WTC11 (cell line): ENCODE measurements around the gene ELMO3. TPM values are rescaled to one million over a fixed set of nuclear protein-coding genes. Genes with fewer than 3 reads are reported as not detected.

Source experiments
- CBFB ChIP-seq: sonication (generic); formaldehyde crosslinking; IDR thresholded peaks from 2 replicates; pipeline ENCODE4 v1.8.1; 2022; ENCODE audit warnings: mild to moderate bottlenecking, low read depth, missing genetic modification reagents
- CREB1 ChIP-seq: sonication (generic); formaldehyde crosslinking; IDR thresholded peaks from 2 replicates; pipeline ENCODE4 v1.8.0; 2023; ENCODE audit warnings: mild to moderate bottlenecking, missing genetic modification reagents
- CTCF ChIP-seq: fragments of 200-600 bp; IDR thresholded peaks from 2 replicates; pipeline ENCODE4 v1.8.0; 2022; ENCODE audit warnings: antibody characterized with exemption
- E2F5 ChIP-seq: sonication (generic); formaldehyde crosslinking; IDR thresholded peaks from 2 replicates; pipeline ENCODE4 v1.8.1; 2022; ENCODE audit warnings: mild to moderate bottlenecking, moderate library complexity, missing genetic modification reagents
- FOXK1 ChIP-seq: sonication (generic); formaldehyde crosslinking; IDR thresholded peaks from 2 replicates; pipeline ENCODE4 v1.8.0; 2022; ENCODE audit warnings: mild to moderate bottlenecking, moderate library complexity, missing genetic modification reagents
- FOXP4 ChIP-seq: sonication (generic); formaldehyde crosslinking; IDR thresholded peaks from 2 replicates; pipeline ENCODE4 v1.8.0; 2022; ENCODE audit warnings: mild to moderate bottlenecking, missing genetic modification reagents
- GABPB1 ChIP-seq: sonication (generic); formaldehyde crosslinking; IDR thresholded peaks from 2 replicates; pipeline ENCODE4 v1.8.1; 2023; ENCODE audit warnings: mild to moderate bottlenecking, missing genetic modification reagents
- IRF2 ChIP-seq: sonication (generic); formaldehyde crosslinking; IDR thresholded peaks from 2 replicates; pipeline ENCODE4 v1.8.0; 2022; ENCODE audit warnings: low read depth, missing genetic modification reagents, borderline replicate concordance
- JAZF1 ChIP-seq: fragments of 250-450 bp; sonication (Bioruptor Pico); IDR thresholded peaks from 2 replicates; pipeline ENCODE4 v1.9.0; 2021; ENCODE audit warnings: moderate library complexity, mild to moderate bottlenecking, inconsistent platforms
- JUN ChIP-seq: sonication (generic); formaldehyde crosslinking; IDR thresholded peaks from 2 replicates; pipeline ENCODE4 v1.8.0; 2023; ENCODE audit warnings: mild to moderate bottlenecking, missing genetic modification reagents
- MLX ChIP-seq: sonication (generic); formaldehyde crosslinking; IDR thresholded peaks from 2 replicates; pipeline ENCODE4 v1.8.1; 2023; ENCODE audit warnings: mild to moderate bottlenecking, missing genetic modification reagents, moderate library complexity
- MYBL2 ChIP-seq: sonication (generic); formaldehyde crosslinking; IDR thresholded peaks from 2 replicates; pipeline ENCODE4 v1.8.1; 2023; ENCODE audit warnings: mild to moderate bottlenecking, moderate library complexity, missing genetic modification reagents
- NFATC4 ChIP-seq: fragments of 250-450 bp; sonication (Bioruptor Pico); IDR thresholded peaks from 2 replicates; pipeline ENCODE4 v1.9.0; 2021; ENCODE audit warnings: mild to moderate bottlenecking
- NFE2L1 ChIP-seq: sonication (generic); formaldehyde crosslinking; IDR thresholded peaks from 2 replicates; pipeline ENCODE4 v1.8.1; 2023; ENCODE audit warnings: missing genetic modification reagents
- NFYB ChIP-seq: sonication (generic); formaldehyde crosslinking; conservative IDR thresholded peaks from 2 replicates; pipeline ENCODE4 v1.8.0; 2022; ENCODE audit warnings: low read depth, missing genetic modification reagents
- NR2C2 ChIP-seq: sonication (generic); formaldehyde crosslinking; IDR thresholded peaks from 2 replicates; pipeline ENCODE4 v1.8.0; 2022; ENCODE audit warnings: mild to moderate bottlenecking, missing genetic modification reagents
- NR3C1 ChIP-seq: sonication (generic); formaldehyde crosslinking; conservative IDR thresholded peaks from 2 replicates; pipeline ENCODE4 v1.8.1; 2023; ENCODE audit warnings: low read depth, mild to moderate bottlenecking, missing genetic modification reagents
- OVOL2 ChIP-seq: fragments of 250-450 bp; sonication (Bioruptor Pico); IDR thresholded peaks from 2 replicates; pipeline ENCODE4 v1.9.0; 2021; ENCODE audit warnings: mild to moderate bottlenecking, borderline replicate concordance
- RELA ChIP-seq: sonication (generic); formaldehyde crosslinking; IDR thresholded peaks from 2 replicates; pipeline ENCODE4 v1.8.1; 2022; ENCODE audit warnings: missing genetic modification reagents, mild to moderate bottlenecking, borderline replicate concordance
- SMAD3 ChIP-seq: sonication (generic); formaldehyde crosslinking; IDR thresholded peaks from 2 replicates; pipeline ENCODE4 v1.8.0; 2022; ENCODE audit warnings: missing genetic modification reagents, mild to moderate bottlenecking, borderline replicate concordance
- STAT6 ChIP-seq: sonication (generic); formaldehyde crosslinking; conservative IDR thresholded peaks from 2 replicates; pipeline ENCODE4 v1.8.1; 2023; ENCODE audit warnings: mild to moderate bottlenecking, low read depth, missing genetic modification reagents, moderate library complexity
- TCF7 ChIP-seq: sonication (generic); formaldehyde crosslinking; IDR thresholded peaks from 2 replicates; pipeline ENCODE4 v1.8.0; 2022; ENCODE audit warnings: mild to moderate bottlenecking, low read depth, missing genetic modification reagents, moderate library complexity
- TEAD1 ChIP-seq: sonication (generic); formaldehyde crosslinking; IDR thresholded peaks from 2 replicates; pipeline ENCODE4 v1.8.0; 2022; ENCODE audit warnings: mild to moderate bottlenecking, missing genetic modification reagents
- TEAD4 ChIP-seq: sonication (generic); formaldehyde crosslinking; IDR thresholded peaks from 2 replicates; pipeline ENCODE4 v1.8.0; 2022; ENCODE audit warnings: mild to moderate bottlenecking, missing genetic modification reagents
- ZBTB21 ChIP-seq: sonication (generic); formaldehyde crosslinking; IDR thresholded peaks from 2 replicates; pipeline ENCODE4 v1.8.1; 2023; ENCODE audit warnings: mild to moderate bottlenecking, missing genetic modification reagents, borderline replicate concordance
- ZNF138 ChIP-seq: sonication (generic); formaldehyde crosslinking; conservative IDR thresholded peaks from 2 replicates; pipeline ENCODE4 v1.8.1; 2022; ENCODE audit warnings: mild to moderate bottlenecking, moderate library complexity, missing genetic modification reagents
- ZNF263 ChIP-seq: sonication (generic); formaldehyde crosslinking; IDR thresholded peaks from 2 replicates; pipeline ENCODE4 v1.8.1; 2022; ENCODE audit warnings: low read depth, mild to moderate bottlenecking, moderate library complexity, missing genetic modification reagents
- ZNF512 ChIP-seq: sonication (generic); formaldehyde crosslinking; IDR thresholded peaks from 2 replicates; pipeline ENCODE4 v1.8.1; 2022; ENCODE audit warnings: missing genetic modification reagents, borderline replicate concordance
- total RNA-seq: library from RNA; stranded (reverse); gene quantifications from 3 replicates; pipeline ENCODE4 v1.2.3, GENCODE V29; 2021
- TF ChIP-seq, protein P1 (sequence below): sonication (generic); formaldehyde crosslinking; IDR thresholded peaks from 2 replicates; pipeline ENCODE4 v1.8.1; 2023; ENCODE audit warnings: mild to moderate bottlenecking, missing genetic modification reagents

The ELMO3 gene
- total RNA-seq, 1 experiment from 2014 or later: 13.6 TPM

GRCh38 chr16:67246081-67246755 lies 47.3 kb downstream of the ELMO3 start (continued):
- TF ChIP-seq FOXP4 (CRISPR knock-in tag) (peak; percentile 18; the same call in 1 of the 2 replicates), CREB1 (no peak), STAT6 (CRISPR knock-in tag) (no peak), JUN (no peak), FOXK1 (0 out of 2 replicates have a peak, but pooled peaks have one; percentile 36), TEAD1 (CRISPR knock-in tag) (peak; percentile 95; the same call in 1 of the 2 replicates), ZBTB21 (no peak), TCF7 (CRISPR knock-in tag) (no peak), MYBL2 (CRISPR knock-in tag) (peak; percentile 83; the same call in 1 of the 2 replicates), JAZF1 (CRISPR knock-in tag) (no peak), ZNF263 (CRISPR knock-in tag) (no peak), NR2C2 (no peak), E2F5 (0 out of 2 replicates have a peak, but pooled peaks have one; percentile 72), CBFB (CRISPR knock-in tag) (no peak), NFATC4 (CRISPR knock-in tag) (no peak), IRF2 (CRISPR knock-in tag) (no peak), GABPB1 (CRISPR knock-in tag) (peak; percentile 67), TEAD4 (CRISPR knock-in tag) (peak; percentile 88; the same call in 1 of the 2 replicates), NFE2L1 (CRISPR knock-in tag) (peak; percentile 45; the same call in 1 of the 2 replicates), ZNF138 (CRISPR knock-in tag) (no peak), RELA (CRISPR knock-in tag) (no peak), NFYB (CRISPR knock-in tag) (no peak; the same call in 1 of the 2 replicates), SMAD3 (0 out of 2 replicates have a peak, but pooled peaks have one; percentile 40), ZNF512 (CRISPR knock-in tag) (no peak), CTCF (no peak), OVOL2 (CRISPR knock-in tag) (no peak), MLX (no peak), NR3C1 (CRISPR knock-in tag) (no peak)
- TF ChIP-seq, protein P1, sequence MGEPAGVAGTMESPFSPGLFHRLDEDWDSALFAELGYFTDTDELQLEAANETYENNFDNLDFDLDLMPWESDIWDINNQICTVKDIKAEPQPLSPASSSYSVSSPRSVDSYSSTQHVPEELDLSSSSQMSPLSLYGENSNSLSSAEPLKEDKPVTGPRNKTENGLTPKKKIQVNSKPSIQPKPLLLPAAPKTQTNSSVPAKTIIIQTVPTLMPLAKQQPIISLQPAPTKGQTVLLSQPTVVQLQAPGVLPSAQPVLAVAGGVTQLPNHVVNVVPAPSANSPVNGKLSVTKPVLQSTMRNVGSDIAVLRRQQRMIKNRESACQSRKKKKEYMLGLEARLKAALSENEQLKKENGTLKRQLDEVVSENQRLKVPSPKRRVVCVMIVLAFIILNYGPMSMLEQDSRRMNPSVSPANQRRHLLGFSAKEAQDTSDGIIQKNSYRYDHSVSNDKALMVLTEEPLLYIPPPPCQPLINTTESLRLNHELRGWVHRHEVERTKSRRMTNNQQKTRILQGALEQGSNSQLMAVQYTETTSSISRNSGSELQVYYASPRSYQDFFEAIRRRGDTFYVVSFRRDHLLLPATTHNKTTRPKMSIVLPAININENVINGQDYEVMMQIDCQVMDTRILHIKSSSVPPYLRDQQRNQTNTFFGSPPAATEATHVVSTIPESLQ: no peak
